ENCODE data around the gene DNAH6. TPM values are rescaled to one million over a fixed set of nuclear protein-coding genes. Genes with fewer than 3 reads are reported as not detected.

Gene DNAH6
- total RNA-seq, 1 experiment from 2014 or later, result not detected

DNA sequence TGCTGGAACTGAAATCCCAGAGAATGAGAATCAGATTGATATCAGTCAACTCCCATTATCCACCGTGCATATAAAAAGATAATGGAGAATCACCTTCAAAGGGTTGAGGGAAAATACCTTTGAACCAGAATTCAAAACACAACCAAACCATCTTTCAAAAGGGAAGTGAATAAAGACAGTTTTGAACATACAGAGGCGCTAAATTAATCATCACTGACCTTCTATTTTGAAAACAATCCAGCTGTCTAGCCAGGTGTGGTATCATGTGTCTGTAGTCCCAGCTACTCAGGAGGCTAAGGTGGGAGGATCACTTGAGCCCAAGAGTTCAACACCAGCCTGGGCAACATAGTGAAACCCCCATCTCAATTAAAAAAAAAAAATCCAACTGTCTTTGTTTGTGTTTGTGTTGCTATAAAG, 300.9 kb downstream of the DNAH6 start:
- Histone ChIP-seq H3K9me3 (ENCODE audit: low read depth, low read length, poor library complexity, severe bottlenecking) (no peaks in the 10 kb centered on the region), H3K36me3 (ENCODE audit: insufficient read depth, low read length, poor library complexity, severe bottlenecking) (no peaks in the 10 kb centered on the region), H3K4me3 (ENCODE audit: low read depth, low read length, poor library complexity, severe bottlenecking) (no peak overlapping the region), H3K27ac (ENCODE audit: low read depth, low read length, poor library complexity, severe bottlenecking) (no peak overlapping the region), H3K4me1 (ENCODE audit: insufficient read depth, low read length, poor library complexity, severe bottlenecking) (no peaks in the 10 kb centered on the region), H3K27me3 (replicated peaks; ENCODE audit: insufficient read depth, low read depth, low read length, poor library complexity) (peaks cover 5% of the 10 kb centered on the region)
- ChIA-PET CTCF (no interaction called here), POLR2A (ENCODE audit: low non-redundant PET) (no interaction called here)
- no TSS peak for BruUV-seq (replicated peaks)
- intact Hi-C loops (cut with micrococcal nuclease; ENCODE audit: unreplicated experiment), result no loop called here
- no peak for TF ChIP-seq EZH2 (IDR thresholded peaks at IDR 0.05; ENCODE audit: borderline replicate concordance, low read depth, low read length, poor library complexity, severe bottlenecking)
- TF ChIP-seq CTCF (conservative IDR thresholded peaks at IDR 0.05; ENCODE audit: low read depth, low read length), result no peak
- no peak for DNase-seq (ENCODE audit: low spot score)

GRCh38 chr2:84821806-84822205, 305.5 kb downstream of the DNAH6 start:
- no TSS peak for BruUV-seq (replicated peaks)
- no peak overlapping the region for H3K27ac ChIP-seq (ENCODE audit: low read depth, low read length, poor library complexity, severe bottlenecking)
- H3K4me1 ChIP-seq (ENCODE audit: insufficient read depth, low read length, poor library complexity, severe bottlenecking), result no peaks in the 10 kb centered on the region
- no peaks in the 10 kb centered on the region for H3K9me3 ChIP-seq (ENCODE audit: low read depth, low read length, poor library complexity, severe bottlenecking)
- no peaks in the 10 kb centered on the region for H3K36me3 ChIP-seq (ENCODE audit: insufficient read depth, low read length, poor library complexity, severe bottlenecking)
- CTCF ChIA-PET, result no interaction called here
- POLR2A ChIA-PET (ENCODE audit: low non-redundant PET), result no interaction called here
- intact Hi-C loops (cut with micrococcal nuclease; ENCODE audit: unreplicated experiment), result no loop called here
- no peak for DNase-seq (ENCODE audit: low spot score)
- TF ChIP-seq CTCF (conservative IDR thresholded peaks at IDR 0.05; ENCODE audit: low read depth, low read length) (no peak), EZH2 (IDR thresholded peaks at IDR 0.05; ENCODE audit: borderline replicate concordance, low read depth, low read length, poor library complexity, severe bottlenecking) (no peak)
- no peaks in the 10 kb centered on the region for H3K27me3 ChIP-seq (replicated peaks; ENCODE audit: insufficient read depth, low read depth, low read length, poor library complexity)
- no peak overlapping the region for H3K4me3 ChIP-seq (ENCODE audit: low read depth, low read length, poor library complexity, severe bottlenecking)

DNA sequence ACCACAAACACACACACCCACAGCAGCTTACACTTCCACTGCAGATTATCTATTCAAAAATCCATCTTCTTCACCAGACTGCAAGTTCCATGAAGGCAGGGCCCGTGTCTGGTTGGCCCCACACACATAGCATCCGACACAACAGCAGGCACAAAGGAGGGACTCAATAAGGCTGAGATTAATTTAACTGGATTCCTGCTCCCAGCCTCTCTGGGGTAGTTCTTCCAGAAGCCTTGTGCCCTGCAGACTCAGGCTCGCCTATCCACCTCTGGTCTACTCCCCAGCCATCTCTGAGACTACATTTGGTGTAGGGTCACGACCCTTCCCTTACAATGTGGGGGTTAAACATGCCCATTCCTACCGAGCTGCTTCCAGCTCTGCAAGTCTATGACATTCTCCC, 306.9 kb downstream of the DNAH6 start:
- TF ChIP-seq EZH2 (IDR thresholded peaks at IDR 0.05; ENCODE audit: borderline replicate concordance, low read depth, low read length, poor library complexity, severe bottlenecking), result no peak
- TF ChIP-seq CTCF (conservative IDR thresholded peaks at IDR 0.05; ENCODE audit: low read depth, low read length), result no peak
- BruUV-seq (replicated peaks), result no TSS peak
- DNase-seq (ENCODE audit: low spot score), result no peak
- Histone ChIP-seq H3K27ac (ENCODE audit: low read depth, low read length, poor library complexity, severe bottlenecking) (no peak overlapping the region), H3K4me3 (ENCODE audit: low read depth, low read length, poor library complexity, severe bottlenecking) (no peak overlapping the region), H3K4me1 (ENCODE audit: insufficient read depth, low read length, poor library complexity, severe bottlenecking) (no peaks in the 10 kb centered on the region), H3K27me3 (replicated peaks; ENCODE audit: insufficient read depth, low read depth, low read length, poor library complexity) (no peaks in the 10 kb centered on the region), H3K9me3 (ENCODE audit: low read depth, low read length, poor library complexity, severe bottlenecking) (no peaks in the 10 kb centered on the region), H3K36me3 (ENCODE audit: insufficient read depth, low read length, poor library complexity, severe bottlenecking) (no peaks in the 10 kb centered on the region)
- ChIA-PET POLR2A (ENCODE audit: low non-redundant PET) (no interaction called here), CTCF (no interaction called here)
- intact Hi-C loops (cut with micrococcal nuclease; ENCODE audit: unreplicated experiment), result no loop called here
